Mesendoderm (in vitro differentiated cells): ENCODE measurements around the gene ZNF317.
"Not testable (repeated sequence)": the region's sequence is repeated elsewhere in the genome, so short reads cannot be mapped to it uniquely, and the experiment has no call there.

Experiments
- DNase-seq: peaks from one replicate; pipeline ENCODE4 v3.0.0; 2013
- H2AK5ac ChIP-seq: 2 replicates; pipeline ENCODE4 v1.6.1; 2013; ENCODE audit warnings: low read length, inconsistent platforms
- H2BK120ac ChIP-seq: 2 replicates; pipeline ENCODE4 v1.6.1; 2013; ENCODE audit warnings: low read depth, mild to moderate bottlenecking, low read length, moderate library complexity, mixed read lengths
- H2BK15ac ChIP-seq: replicated peaks from 2 replicates; pipeline ENCODE4 v1.6.1; 2013; ENCODE audit warnings: low read depth, mild to moderate bottlenecking, moderate library complexity
- H2BK5ac ChIP-seq: 2 replicates; pipeline ENCODE4 v1.6.1; 2013; ENCODE audit warnings: low read length, inconsistent platforms
- H3K18ac ChIP-seq: 2 replicates; pipeline ENCODE4 v1.6.1; 2013; ENCODE audit warnings: mild to moderate bottlenecking, low read length, mixed read lengths
- H3K23ac ChIP-seq: one replicate; pipeline ENCODE4 v1.6.1; 2013; ENCODE audit warnings: low read length
- H3K27ac ChIP-seq: 2 replicates; pipeline ENCODE4 v1.5.1; 2013; ENCODE audit warnings: low read depth, mild to moderate bottlenecking, inconsistent platforms, low read length, moderate library complexity
- H3K27me3 ChIP-seq: 2 replicates; pipeline ENCODE4 v1.6.1; 2013; ENCODE audit warnings: low read length, control low read depth, mild to moderate bottlenecking, inconsistent platforms; ENCODE audit not compliant: insufficient read depth, poor library complexity
- H3K36me3 ChIP-seq: 2 replicates; pipeline ENCODE4 v1.6.1; 2013; ENCODE audit warnings: low read length, inconsistent platforms; ENCODE audit not compliant: control insufficient read depth, insufficient read depth
- H3K4ac ChIP-seq: one replicate; pipeline ENCODE4 v1.6.1; 2013; ENCODE audit warnings: low read depth, mild to moderate bottlenecking, low read length, moderate library complexity
- H3K4me1 ChIP-seq: 2 replicates; pipeline ENCODE4 v1.6.1; 2013; ENCODE audit warnings: low read depth, low read length, inconsistent platforms; ENCODE audit not compliant: control insufficient read depth
- H3K4me2 ChIP-seq: 2 replicates; pipeline ENCODE4 v1.6.1; 2013; ENCODE audit warnings: low read length
- H3K4me3 ChIP-seq: 2 replicates; pipeline ENCODE4 v1.5.1; 2013; ENCODE audit warnings: mild to moderate bottlenecking, low read length
- H3K56ac ChIP-seq: one replicate; pipeline ENCODE4 v1.6.1; 2013; ENCODE audit warnings: low read length
- H3K79me1 ChIP-seq: 2 replicates; pipeline ENCODE4 v1.6.1; 2013; ENCODE audit warnings: low read length, inconsistent platforms
- H3K79me2 ChIP-seq: 2 replicates; pipeline ENCODE4 v1.6.1; 2013; ENCODE audit warnings: mild to moderate bottlenecking, low read length; ENCODE audit not compliant: control insufficient read depth, insufficient read depth
- H3K9ac ChIP-seq: 2 replicates; pipeline ENCODE4 v1.6.1; 2013; ENCODE audit warnings: low read length, inconsistent platforms
- H4K5ac ChIP-seq: one replicate; pipeline ENCODE4 v1.6.1; 2013; ENCODE audit warnings: low read length
- H4K8ac ChIP-seq: one replicate; pipeline ENCODE4 v1.6.1; 2013; ENCODE audit warnings: low read depth, mild to moderate bottlenecking, control low read depth, low read length, moderate library complexity
- WGBS: extraction: QIAGEN DNeasy Blood & Tissue Kit; methylation state at CpG from one replicate; pipeline ENCODE4 v1.1.7; 2013; ENCODE audit warnings: low lambda C conversion rate, missing lambda C conversion rate; ENCODE audit not compliant: insufficient coverage; ENCODE audit errors: extremely low coverage; 5-methylcytosine and 5-hydroxymethylcytosine counted together

The ZNF317 gene

DNA sequence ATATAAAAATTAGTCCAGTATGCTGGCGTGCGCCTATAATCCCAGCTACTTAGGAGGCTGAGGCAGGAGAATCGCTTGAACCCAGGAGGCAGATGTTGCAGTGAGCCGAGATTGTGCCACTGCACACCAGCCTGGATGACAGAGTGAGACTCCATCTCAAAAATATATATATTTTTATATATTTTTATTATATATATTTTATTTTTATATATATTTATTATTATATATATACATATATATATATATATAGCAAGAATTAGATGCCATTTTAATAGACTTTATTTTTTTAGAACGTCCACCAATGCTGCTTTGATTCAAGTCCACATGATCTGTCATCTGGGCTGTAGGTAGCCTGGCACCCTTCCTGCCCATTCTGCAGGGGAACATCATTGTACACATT lies 35.1 kb downstream of the ZNF317 start:
- Histone ChIP-seq H3K79me1 (no peaks in the 10 kb centered on the region), H2BK15ac (no peak overlapping the region), H3K4me3 (no peak overlapping the region), H3K4ac (no peak overlapping the region), H3K56ac (no peak overlapping the region), H2BK120ac (no peak overlapping the region), H3K23ac (no peak overlapping the region), H2BK5ac (no peak overlapping the region), H3K4me1 (no peaks in the 10 kb centered on the region), H3K27ac (no peak overlapping the region), H4K8ac (no peak overlapping the region), H3K4me2 (no peak overlapping the region), H3K79me2 (no peaks in the 10 kb centered on the region), H3K27me3 (no peaks in the 10 kb centered on the region), H3K36me3 (no peaks in the 10 kb centered on the region), H3K18ac (no peak overlapping the region), H2AK5ac (no peak overlapping the region), H4K5ac (no peak overlapping the region), H3K9ac (no peak overlapping the region)
- no peak for DNase-seq
- no CpG with 5 or more reads among the region's 5 CpGs for WGBS

DNA sequence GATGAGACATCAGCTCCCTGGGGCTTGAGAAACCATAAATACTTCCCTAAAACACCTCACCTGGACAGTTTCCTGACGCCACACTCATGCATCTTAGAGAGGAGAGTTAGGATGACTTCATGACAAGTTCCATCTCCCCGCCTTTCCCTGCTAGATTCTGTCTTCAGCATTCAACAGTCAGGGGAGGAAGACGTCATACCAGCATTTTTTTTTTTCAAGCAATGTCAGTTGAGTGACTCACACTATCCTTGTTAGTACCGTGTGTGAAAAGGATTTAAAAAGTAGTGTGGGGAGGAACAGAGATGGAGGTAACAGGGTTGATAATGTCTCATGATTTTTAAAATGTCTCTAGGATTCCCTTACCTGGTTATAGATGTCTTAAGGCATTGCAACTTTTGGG lies 38.7 kb downstream of the ZNF317 start, which contains the start of gene OR7D2:
TSS of gene OR7D2 (plus strand) at position 79 of the 400 bp plus-strand sequence. CDS start 6,803 bp downstream, outside the sequence.
- WGBS, result no CpG with 5 or more reads among the region's 4 CpGs
- no peak within 1 kb of the TSS for H2BK5ac ChIP-seq
- no peak within 1 kb of the TSS for H2BK120ac ChIP-seq
- H4K5ac ChIP-seq, result no peak within 1 kb of the TSS
- no peak within 1 kb of the TSS for H3K9ac ChIP-seq
- H2BK15ac ChIP-seq, result no peak within 1 kb of the TSS
- no peaks in the 10 kb centered on the region for H3K4me1 ChIP-seq
- H3K4me2 ChIP-seq, result no peak within 1 kb of the TSS
- no peaks in the 10 kb centered on the region for H3K36me3 ChIP-seq
- H4K8ac ChIP-seq, result no peak within 1 kb of the TSS
- H3K4ac ChIP-seq, result no peak within 1 kb of the TSS
- H3K79me2 ChIP-seq, result no peaks in the 10 kb centered on the region
- no peak within 1 kb of the TSS for H3K18ac ChIP-seq
- H2AK5ac ChIP-seq, result no peak within 1 kb of the TSS
- DNase-seq, result no peak
- H3K4me3 ChIP-seq, result no peak within 1 kb of the TSS
- no peak within 1 kb of the TSS for H3K23ac ChIP-seq
- H3K27me3 ChIP-seq, result no peaks in the 10 kb centered on the region
- H3K56ac ChIP-seq, result no peak within 1 kb of the TSS
- no peaks in the 10 kb centered on the region for H3K79me1 ChIP-seq
- no peak within 1 kb of the TSS for H3K27ac ChIP-seq

- H4K8ac ChIP-seq, result no peak overlapping the region
- H3K4me1 ChIP-seq, result no peaks in the 10 kb centered on the region
- H3K36me3 ChIP-seq, result no peaks in the 10 kb centered on the region
- DNase-seq, result no peak
- no CpG with 5 or more reads among the region's 17 CpGs for WGBS
- no peak overlapping the region for H3K56ac ChIP-seq
- no peak overlapping the region for H2AK5ac ChIP-seq
- H3K79me1 ChIP-seq, result no peaks in the 10 kb centered on the region
- no peak overlapping the region for H3K4ac ChIP-seq
- no peak overlapping the region for H3K4me2 ChIP-seq
- no peak overlapping the region for H4K5ac ChIP-seq
- no peak overlapping the region for H3K18ac ChIP-seq
- H3K27ac ChIP-seq, result no peak overlapping the region
- no peak overlapping the region for H2BK5ac ChIP-seq
- no peak overlapping the region for H3K9ac ChIP-seq
- H3K79me2 ChIP-seq, result no peaks in the 10 kb centered on the region
- H2BK15ac ChIP-seq, result no peak overlapping the region
- no peak overlapping the region for H3K4me3 ChIP-seq
- no peaks in the 10 kb centered on the region for H3K27me3 ChIP-seq
- H3K23ac ChIP-seq, result no peak overlapping the region
- no peak overlapping the region for H2BK120ac ChIP-seq
Measured at GRCh38 chr19:9183000-9183399, 42.8 kb downstream of the ZNF317 start.

GRCh38 chr19:9187191-9187590 lies 47.0 kb downstream of the ZNF317 start:
- H3K27me3 ChIP-seq, result no peaks in the 10 kb centered on the region
- no peak overlapping the region for H3K9ac ChIP-seq
- no peaks in the 10 kb centered on the region for H3K4me1 ChIP-seq
- no peaks in the 10 kb centered on the region for H3K79me2 ChIP-seq
- no peak overlapping the region for H3K23ac ChIP-seq
- no peak overlapping the region for H3K4me3 ChIP-seq
- DNase-seq, result no peak
- H3K27ac ChIP-seq, result no peak overlapping the region
- no peak overlapping the region for H3K18ac ChIP-seq
- H2BK5ac ChIP-seq, result no peak overlapping the region
- no peaks in the 10 kb centered on the region for H3K36me3 ChIP-seq
- no peak overlapping the region for H2BK120ac ChIP-seq
- H3K4ac ChIP-seq, result no peak overlapping the region
- no peak overlapping the region for H2BK15ac ChIP-seq
- no peaks in the 10 kb centered on the region for H3K79me1 ChIP-seq
- H3K56ac ChIP-seq, result no peak overlapping the region
- no peak overlapping the region for H4K8ac ChIP-seq
- no peak overlapping the region for H4K5ac ChIP-seq
- no CpG with 5 or more reads among the region's 6 CpGs for WGBS
- no peak overlapping the region for H2AK5ac ChIP-seq
- H3K4me2 ChIP-seq, result no peak overlapping the region

DNA sequence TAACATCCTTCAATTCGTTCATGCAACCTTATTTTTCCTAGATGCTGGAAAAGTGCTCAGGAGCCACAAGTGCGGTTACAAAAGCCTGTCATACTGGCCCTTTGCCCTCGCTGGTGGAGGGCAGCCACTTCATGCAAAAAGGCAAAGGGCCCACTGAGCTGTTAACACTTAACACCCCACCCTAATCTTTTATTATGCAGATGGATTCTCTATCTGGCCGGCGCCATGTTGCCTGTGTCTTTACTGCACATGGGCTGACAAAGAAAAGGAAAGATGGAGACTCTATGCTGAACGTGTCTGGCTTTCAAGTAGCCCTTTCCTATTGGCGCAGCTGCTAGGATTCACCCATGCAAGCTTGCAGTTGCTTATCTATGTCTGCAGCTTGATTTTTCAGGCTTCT lies 49.3 kb downstream of the ZNF317 start:
- Histone ChIP-seq H4K8ac (no peak overlapping the region), H4K5ac (no peak overlapping the region), H3K79me2 (no peaks in the 10 kb centered on the region), H3K23ac (no peak overlapping the region), H3K27me3 (no peaks in the 10 kb centered on the region), H3K18ac (no peak overlapping the region), H3K79me1 (no peaks in the 10 kb centered on the region), H3K56ac (no peak overlapping the region), H2AK5ac (no peak overlapping the region), H2BK15ac (no peak overlapping the region), H3K4me1 (no peaks in the 10 kb centered on the region), H3K4me3 (no peak overlapping the region), H3K4me2 (no peak overlapping the region), H3K27ac (no peak overlapping the region), H3K4ac (no peak overlapping the region), H3K9ac (no peak overlapping the region), H2BK120ac (no peak overlapping the region), H3K36me3 (no peaks in the 10 kb centered on the region), H2BK5ac (no peak overlapping the region)
- DNase-seq, result no peak
- no CpG with 5 or more reads among the region's 7 CpGs for WGBS

- not testable (repeated sequence) for H3K79me1 ChIP-seq, H3K4me3 ChIP-seq, H3K79me2 ChIP-seq, H3K27me3 ChIP-seq, H2AK5ac ChIP-seq, H3K56ac ChIP-seq, H3K27ac ChIP-seq, H3K9ac ChIP-seq, H4K8ac ChIP-seq, H2BK120ac ChIP-seq, H3K36me3 ChIP-seq, H3K23ac ChIP-seq, H4K5ac ChIP-seq, H3K18ac ChIP-seq, H2BK5ac ChIP-seq, H2BK15ac ChIP-seq, DNase-seq, H3K4me2 ChIP-seq, H3K4ac ChIP-seq, H3K4me1 ChIP-seq
- no CpG with 5 or more reads among the region's 2 CpGs for WGBS
Measured at GRCh38 chr19:9198044-9198443, 57.8 kb downstream of the ZNF317 start.
